ENCODE results near the gene KCNQ1.

The KCNQ1 gene

DNA sequence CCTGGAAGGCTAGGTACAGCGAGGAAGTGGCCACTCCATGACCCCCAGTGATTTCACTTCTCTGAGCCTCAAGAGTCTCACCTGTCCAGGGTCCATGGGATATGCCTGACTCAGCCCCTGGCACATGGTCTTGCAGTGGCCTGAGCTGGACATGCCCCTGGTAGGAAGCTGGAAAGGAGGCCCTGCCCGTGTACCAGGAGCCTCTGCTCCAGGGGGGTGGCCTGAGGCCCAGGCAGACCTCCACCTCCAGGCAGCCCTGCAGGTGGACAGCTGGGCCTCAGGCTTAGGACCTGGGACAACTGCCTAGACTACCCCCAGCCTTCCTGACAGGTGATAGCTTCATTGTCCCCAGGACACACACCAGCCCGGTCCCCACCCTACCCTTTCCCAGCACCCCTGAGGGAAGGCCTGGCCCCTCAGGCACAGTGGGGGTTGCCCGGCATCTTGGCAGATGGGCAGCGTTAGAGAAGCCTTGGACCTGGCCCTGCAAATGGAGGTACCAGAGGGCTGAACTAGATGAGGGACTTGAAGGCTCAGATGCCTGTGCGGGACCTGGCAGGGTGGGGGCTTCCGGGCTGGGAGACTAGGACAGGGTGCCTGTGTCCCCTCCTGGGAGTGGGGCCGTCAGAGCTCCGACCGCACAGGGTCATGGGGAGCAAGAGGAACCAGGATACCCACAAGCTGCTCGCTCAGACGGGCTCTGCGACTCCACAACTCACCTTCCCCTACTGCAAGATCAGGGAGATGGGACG is 387.1 kb downstream of the KCNQ1 start:
- DNase-seq (ENCODE audit: low read depth in 4 of 4, low spot score in 1 of 4) = no peak

GRCh38 chr11:2832533-2833020 is 387.8 kb downstream of the KCNQ1 start:
- no peak for DNase-seq (ENCODE audit: low read depth in 4 of 4, low spot score in 1 of 4)

- no peak for DNase-seq (ENCODE audit: low read depth in 4 of 4, low spot score in 1 of 4)
Observed at GRCh38 chr11:2833051-2833715, 388.4 kb downstream of the KCNQ1 start.

- no peak for DNase-seq (ENCODE audit: low read depth in 4 of 4, low spot score in 1 of 4)
Observed at GRCh38 chr11:2833716-2834502, 389.1 kb downstream of the KCNQ1 start.

- DNase-seq (ENCODE audit: low read depth in 4 of 4, low spot score in 1 of 4) = no peak
Observed at GRCh38 chr11:2834503-2835273, 389.9 kb downstream of the KCNQ1 start.

- DNase-seq (ENCODE audit: low read depth in 4 of 4, low spot score in 1 of 4) = no peak
Observed at GRCh38 chr11:2835296-2835695, 390.5 kb downstream of the KCNQ1 start.

DNA sequence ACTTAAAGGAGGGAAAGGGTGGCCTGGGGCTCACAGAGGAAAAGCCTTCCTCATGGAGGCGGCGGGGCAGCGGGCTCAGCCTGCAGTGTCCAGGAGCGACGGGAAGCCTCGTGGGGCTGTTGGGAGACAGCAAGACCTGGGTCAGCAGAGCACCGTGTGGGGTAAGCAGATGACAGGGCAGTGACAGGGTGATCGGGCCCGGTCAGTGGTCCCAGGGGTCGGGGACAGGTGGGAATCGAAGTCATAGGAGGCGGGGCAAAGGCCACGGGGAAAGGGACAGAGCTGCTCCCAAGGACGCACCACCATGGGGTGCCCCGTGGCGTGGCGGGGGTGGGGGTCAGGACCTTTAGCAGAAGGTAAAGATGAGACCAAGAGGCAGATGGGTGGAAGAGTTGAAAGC is 390.9 kb downstream of the KCNQ1 start:
- no peak for DNase-seq (ENCODE audit: low read depth in 4 of 4, low spot score in 1 of 4)

DNA sequence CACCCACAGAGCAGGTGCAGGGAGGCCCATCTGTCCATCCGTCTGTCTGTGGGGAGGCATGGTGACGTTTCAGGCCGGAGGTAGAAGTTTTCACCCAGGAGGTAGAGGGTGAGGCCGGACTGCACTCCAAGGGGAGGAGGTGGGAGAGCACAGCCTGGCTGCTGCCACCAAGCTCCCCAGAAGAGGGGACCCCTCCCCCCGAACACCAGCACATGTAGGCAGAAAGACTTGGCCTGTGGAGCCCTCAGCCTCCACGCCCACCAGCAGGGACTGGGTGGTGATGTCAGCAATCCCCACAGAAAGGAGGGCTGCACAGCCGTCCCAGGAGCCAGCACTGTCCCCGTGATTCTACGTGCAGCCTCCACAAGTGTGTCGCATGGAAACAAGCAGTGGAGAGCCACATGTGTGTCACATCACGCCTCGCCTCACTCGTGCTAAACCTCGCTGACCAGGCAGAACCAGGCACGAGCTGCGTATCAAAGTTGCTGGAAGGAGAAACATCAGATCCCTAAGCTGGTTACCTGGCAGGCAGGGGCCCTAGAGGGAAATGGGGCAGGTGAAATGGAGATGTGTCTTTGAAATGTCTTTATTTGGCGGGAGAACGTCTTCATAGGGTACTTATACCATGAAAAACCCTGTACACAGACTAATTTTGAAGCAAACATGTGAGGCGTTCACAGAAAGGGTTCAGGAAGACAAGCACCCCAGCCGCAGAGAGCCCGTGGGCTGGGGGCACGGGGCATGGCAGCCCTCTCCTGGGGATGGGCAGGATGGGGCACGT is 391.7 kb downstream of the KCNQ1 start:
- no peak for DNase-seq (ENCODE audit: low read depth in 4 of 4, low spot score in 1 of 4)

- DNase-seq (ENCODE audit: low read depth in 4 of 4, low spot score in 1 of 4) = no peak
Observed at GRCh38 chr11:2837096-2837601, 392.3 kb downstream of the KCNQ1 start.

GRCh38 chr11:2837651-2838050 is 392.8 kb downstream of the KCNQ1 start:
- DNase-seq (ENCODE audit: low read depth in 4 of 4, low spot score in 1 of 4) = no peak

GRCh38 chr11:2838091-2838490 is 393.3 kb downstream of the KCNQ1 start:
- no peak for DNase-seq (ENCODE audit: low read depth in 4 of 4, low spot score in 1 of 4)

- no peak for DNase-seq (ENCODE audit: low read depth in 4 of 4, low spot score in 1 of 4)
Observed at GRCh38 chr11:2838676-2839294, 394.0 kb downstream of the KCNQ1 start.

DNA sequence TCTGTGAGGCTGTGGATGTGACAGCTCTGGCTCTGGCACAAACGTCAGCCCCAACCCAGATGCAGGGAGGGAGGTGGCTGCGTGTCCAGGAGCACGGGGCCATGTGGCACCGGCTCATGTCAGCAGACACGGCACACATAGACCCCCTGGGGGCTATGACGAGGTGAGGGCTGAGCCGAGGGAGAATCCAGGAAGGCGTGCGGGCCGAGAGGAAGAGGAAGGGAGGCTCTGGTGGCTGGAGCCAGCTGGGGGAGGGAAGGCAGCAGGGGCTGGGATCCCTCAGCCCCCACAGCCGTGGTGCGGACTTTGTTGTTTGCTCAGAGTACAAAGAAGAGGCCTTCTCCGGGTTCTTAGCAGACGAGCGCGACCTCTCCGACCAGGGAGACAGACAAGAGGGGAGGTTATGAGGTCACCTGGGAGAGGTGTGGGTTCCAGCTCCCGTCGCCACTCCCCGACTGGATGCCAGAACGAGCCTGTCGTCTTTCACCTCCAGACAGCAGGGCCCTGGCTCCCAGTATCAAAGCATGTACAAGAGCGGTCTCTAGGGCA is 394.7 kb downstream of the KCNQ1 start:
- no peak for DNase-seq (ENCODE audit: low read depth in 4 of 4, low spot score in 1 of 4)

- no peak for DNase-seq (ENCODE audit: low read depth in 4 of 4, low spot score in 1 of 4)
Observed at GRCh38 chr11:2841411-2842190, 396.8 kb downstream of the KCNQ1 start.

DNA sequence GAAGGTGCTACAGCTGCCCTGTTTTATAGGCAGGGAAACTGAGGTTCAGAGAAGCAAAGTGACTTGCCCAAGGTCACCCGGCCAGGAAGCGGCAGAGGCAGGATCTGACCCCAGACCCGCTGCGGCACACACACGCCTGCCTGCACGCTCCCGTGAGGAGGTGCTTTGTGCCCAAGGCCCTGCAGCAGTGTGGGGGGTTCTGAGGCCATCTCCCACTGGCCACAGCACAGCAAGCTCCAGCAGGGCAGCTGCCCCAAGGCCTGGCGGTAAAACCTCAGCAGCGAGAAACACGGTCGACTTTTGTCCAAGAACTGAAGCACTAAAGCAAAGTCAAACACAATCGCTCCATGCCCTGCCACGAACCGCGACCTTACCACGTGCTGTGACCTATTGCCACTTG is 398.1 kb downstream of the KCNQ1 start:
- DNase-seq (ENCODE audit: low read depth in 4 of 4, low spot score in 1 of 4) = no peak

- DNase-seq (ENCODE audit: low read depth in 4 of 4, low spot score in 1 of 4) = no peak
Observed at GRCh38 chr11:2843551-2843950, 398.7 kb downstream of the KCNQ1 start.

DNA sequence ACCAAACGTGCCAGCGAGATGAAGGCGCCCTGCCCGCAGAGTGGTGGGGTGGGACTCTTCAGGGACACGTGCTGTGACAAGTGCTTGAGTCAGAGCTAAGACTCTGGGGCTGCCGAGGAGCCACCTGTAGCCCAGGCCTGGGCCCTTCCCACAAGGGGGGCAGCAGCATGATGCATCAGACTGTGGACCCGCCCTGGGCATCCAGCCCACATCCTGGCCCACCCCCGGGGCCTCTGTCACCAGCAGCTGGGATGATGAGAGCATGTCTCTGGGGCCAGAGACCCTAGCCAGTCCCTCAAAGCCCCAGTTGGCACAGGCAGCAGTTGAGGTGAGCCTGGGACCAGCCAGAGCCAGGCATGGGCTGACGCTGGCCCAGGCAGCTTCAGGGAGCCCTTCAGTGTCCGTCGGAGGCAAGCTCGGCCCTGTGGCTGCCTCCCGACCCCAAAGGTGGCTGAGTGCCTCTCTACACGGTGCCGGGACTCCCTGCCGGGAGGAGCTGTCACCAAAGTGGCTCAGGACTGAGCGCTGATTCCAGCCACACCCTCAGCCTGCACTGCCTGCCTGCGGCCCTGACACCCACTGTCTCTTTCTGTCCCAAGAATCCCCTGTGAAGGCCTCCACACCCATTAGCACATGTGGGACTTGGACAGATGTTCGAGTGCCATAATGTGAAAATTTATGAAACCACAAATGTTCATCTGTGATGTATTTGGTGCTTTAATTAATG is 399.5 kb downstream of the KCNQ1 start:
- DNase-seq (ENCODE audit: low read depth in 4 of 4, low spot score in 1 of 4) = no peak

GRCh38 chr11:2844996-2845395 is 400.2 kb downstream of the KCNQ1 start:
- no peak for DNase-seq (ENCODE audit: low read depth in 4 of 4, low spot score in 1 of 4)
